Thymus (tissue), 11 donors: ENCODE measurements around the gene SLK. TPM values are rescaled to one million over a fixed set of nuclear protein-coding genes. Genes with fewer than 3 reads are reported as not detected.

Experiments used
- DNase-seq, 9 donors: peaks; one replicate each; pipeline ENCODE4 v3.0.0-alpha.2; 2013; ENCODE audit warnings: low spot score in 9 of 9, low read depth in 6 of 9, missing footprints in 1 of 9
- H3K27ac ChIP-seq, 2 donors: one replicate each; pipeline ENCODE4 v1.5.1; 2013; ENCODE audit warnings: control low read depth in 1 of 2, low read depth in 1 of 2, low read length in 1 of 2, mild to moderate bottlenecking in 1 of 2, moderate library complexity in 1 of 2
- H3K27me3 ChIP-seq, 2 donors: one replicate each; pipeline ENCODE4 v1.5.1; 2013; ENCODE audit warnings: low read length in 1 of 2; ENCODE audit not compliant: control insufficient read depth in 2 of 2, insufficient read depth in 1 of 2
- H3K36me3 ChIP-seq, 2 donors: one replicate each; pipeline ENCODE4 v1.5.1; 2013; ENCODE audit warnings: low read length in 1 of 2, mild to moderate bottlenecking in 1 of 2, moderate library complexity in 1 of 2; ENCODE audit not compliant: control insufficient read depth in 2 of 2, insufficient read depth in 2 of 2
- H3K4me1 ChIP-seq, 2 donors: one replicate each; pipeline ENCODE4 v1.5.1; 2013; ENCODE audit warnings: low read length in 2 of 2; ENCODE audit not compliant: control insufficient read depth in 2 of 2, insufficient read depth in 2 of 2
- H3K4me3 ChIP-seq, 2 donors: one replicate each; pipeline ENCODE4 v1.5.1; 2013; ENCODE audit warnings: low read length in 2 of 2, control low read depth in 1 of 2, mild to moderate bottlenecking in 1 of 2
- H3K9me3 ChIP-seq, 2 donors: one replicate each; pipeline ENCODE4 v1.5.1; 2013; ENCODE audit warnings: low read length in 1 of 2, mild to moderate bottlenecking in 1 of 2; ENCODE audit not compliant: control insufficient read depth in 2 of 2, insufficient read depth in 1 of 2
- WGBS: extraction: QIAGEN DNeasy Blood & Tissue Kit; methylation state at CpG from one replicate; pipeline ENCODE4 v1.1.7; 2013; 5-methylcytosine and 5-hydroxymethylcytosine counted together
- polyA plus RNA-seq: library from polyadenylated mRNA; stranded (reverse); fragments of 200-250 nt; gene quantifications from one replicate; pipeline ENCODE4 v1.2.3, GENCODE V29; 2013
- total RNA-seq: library from RNA; stranded (reverse); fragments of 120-200 nt; gene quantifications from one replicate; pipeline ENCODE4 v1.2.4, GENCODE V29; 2013
- donor health status: healthy.

Gene SLK
- total and polyA plus RNA-seq, 2 donors = 16.9 to 33.5 TPM

- WGBS = 95% methylated on average over 4 of the region's 4 CpGs
- Histone ChIP-seq H3K4me3 (no peak overlapping the region), H3K36me3 (peaks cover 21 to 26% of the 10 kb centered on the region in 2 donors), H3K4me1 (no peaks in the 10 kb centered on the region), H3K27me3 (no peaks in the 10 kb centered on the region), H3K27ac (no peak overlapping the region), H3K9me3 (peaks cover 0 to 2% of the 10 kb centered on the region in 2 donors)
- DNase-seq = no peak
These were observed 62.0 kb downstream of the SLK start for GRCh38 chr10:104028823-104029520.

- Histone ChIP-seq H3K4me3 (no peak overlapping the region), H3K4me1 (no peaks in the 10 kb centered on the region), H3K36me3 (peaks cover 21 to 22% of the 10 kb centered on the region in 2 donors), H3K9me3 (peaks cover 0 to 2% of the 10 kb centered on the region in 2 donors), H3K27ac (no peak overlapping the region), H3K27me3 (no peaks in the 10 kb centered on the region)
- no peak for DNase-seq
- WGBS = 96% methylated on average over 6 of the region's 6 CpGs
These were observed 62.6 kb downstream of the SLK start for GRCh38 chr10:104029521-104029860.

- 97% methylated on average over 2 of the region's 2 CpGs for WGBS
- peaks cover 9 to 22% of the 10 kb centered on the region in 2 donors for H3K36me3 ChIP-seq
These were observed 64.7 kb downstream of the SLK start for GRCh38 chr10:104031631-104032030.

DNA sequence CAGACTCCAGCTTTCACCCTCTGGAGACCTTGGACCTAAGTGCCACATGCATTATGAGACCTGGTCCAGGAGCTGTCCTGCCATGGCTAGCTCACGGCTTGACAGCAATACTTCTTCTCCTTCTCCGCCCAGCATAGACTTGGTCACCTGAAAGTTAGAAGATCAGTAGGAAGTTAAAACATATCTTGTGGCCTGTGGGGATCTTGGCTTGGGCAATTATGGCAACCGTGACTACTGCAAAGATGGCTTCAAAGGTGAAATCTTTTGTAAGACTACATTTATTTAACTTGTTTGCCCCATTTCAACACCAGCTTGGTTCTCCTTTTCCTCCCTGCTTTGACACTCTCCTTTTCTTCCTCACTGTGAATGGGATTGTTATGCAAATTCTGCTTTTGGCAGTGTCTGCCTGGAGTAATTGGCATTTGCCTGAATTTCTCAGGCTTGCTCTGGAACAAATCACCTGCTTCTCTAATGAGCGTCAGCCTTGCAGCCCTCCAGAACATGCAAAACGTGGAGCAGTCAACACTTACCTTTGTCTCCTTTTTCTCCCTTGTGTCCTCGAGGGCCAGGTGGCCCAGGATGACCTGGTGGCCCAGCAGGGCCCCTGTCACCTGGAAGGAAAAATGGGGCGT lies 65.3 kb downstream of the SLK start:
- no peak for DNase-seq
- H3K4me1 ChIP-seq = no peaks in the 10 kb centered on the region
- H3K4me3 ChIP-seq = no peak overlapping the region
- H3K27ac ChIP-seq = no peak overlapping the region
- no peaks in the 10 kb centered on the region for H3K27me3 ChIP-seq
- peaks cover 0 to 6% of the 10 kb centered on the region in 2 donors for H3K9me3 ChIP-seq
- H3K36me3 ChIP-seq = peaks cover 9 to 22% of the 10 kb centered on the region in 2 donors
- WGBS = 99% methylated on average over 7 of the region's 7 CpGs

More at GRCh38 chr10:104031631-104032030, 64.7 kb downstream of the SLK start:
- Histone ChIP-seq H3K27me3 (no peaks in the 10 kb centered on the region), H3K9me3 (peaks cover 0 to 6% of the 10 kb centered on the region in 2 donors), H3K4me1 (no peaks in the 10 kb centered on the region), H3K4me3 (no peak overlapping the region), H3K27ac (no peak overlapping the region)
- DNase-seq = no peak

GRCh38 chr10:104033401-104033930 lies 66.5 kb downstream of the SLK start:
- Histone ChIP-seq H3K27ac (no peak overlapping the region), H3K4me1 (no peaks in the 10 kb centered on the region), H3K9me3 (peaks cover 0 to 6% of the 10 kb centered on the region in 2 donors), H3K36me3 (peaks cover 9 to 19% of the 10 kb centered on the region in 2 donors), H3K27me3 (no peaks in the 10 kb centered on the region), H3K4me3 (no peak overlapping the region)
- DNase-seq = no peak
- WGBS = 92% methylated on average over 12 of the region's 12 CpGs

DNA sequence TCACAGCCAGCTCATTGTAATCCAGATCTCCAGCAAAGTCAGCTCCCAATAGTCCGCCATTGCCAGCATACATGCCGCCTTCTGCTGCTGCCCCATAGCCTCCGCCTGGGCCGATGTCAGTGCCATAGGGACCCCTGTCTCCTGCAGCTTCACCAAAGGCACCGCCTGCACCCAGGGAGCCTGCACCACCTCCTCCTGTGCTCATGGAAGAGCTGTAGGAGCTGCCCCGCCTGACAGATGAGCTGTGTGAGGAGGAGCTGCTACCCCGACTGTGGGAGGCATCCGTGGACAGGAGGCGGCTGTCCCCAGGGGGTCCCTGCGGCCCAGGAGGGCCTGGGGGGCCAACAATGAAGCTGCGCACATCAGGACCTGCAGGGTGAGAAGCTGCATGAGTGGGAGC lies 67.0 kb downstream of the SLK start:
- H3K27me3 ChIP-seq = no peaks in the 10 kb centered on the region
- H3K4me1 ChIP-seq = no peaks in the 10 kb centered on the region
- H3K4me3 ChIP-seq = no peak overlapping the region

GRCh38 chr10:104034401-104035193 lies 67.7 kb downstream of the SLK start:
- Histone ChIP-seq H3K27me3 (no peaks in the 10 kb centered on the region), H3K27ac (no peak overlapping the region), H3K9me3 (peaks cover 0 to 6% of the 10 kb centered on the region in 2 donors), H3K36me3 (peaks cover 9 to 19% of the 10 kb centered on the region in 2 donors), H3K4me3 (no peak overlapping the region), H3K4me1 (no peaks in the 10 kb centered on the region)
- no peak for DNase-seq
- WGBS = 93% methylated on average over 23 of the region's 23 CpGs

More for the DNA sequence above, 67.0 kb downstream of the SLK start:
- 96% methylated on average over 11 of the region's 11 CpGs for WGBS
- H3K9me3 ChIP-seq = peaks cover 0 to 6% of the 10 kb centered on the region in 2 donors
- H3K27ac ChIP-seq = no peak overlapping the region
- H3K36me3 ChIP-seq = peaks cover 9 to 19% of the 10 kb centered on the region in 2 donors
- DNase-seq = no peak

DNA sequence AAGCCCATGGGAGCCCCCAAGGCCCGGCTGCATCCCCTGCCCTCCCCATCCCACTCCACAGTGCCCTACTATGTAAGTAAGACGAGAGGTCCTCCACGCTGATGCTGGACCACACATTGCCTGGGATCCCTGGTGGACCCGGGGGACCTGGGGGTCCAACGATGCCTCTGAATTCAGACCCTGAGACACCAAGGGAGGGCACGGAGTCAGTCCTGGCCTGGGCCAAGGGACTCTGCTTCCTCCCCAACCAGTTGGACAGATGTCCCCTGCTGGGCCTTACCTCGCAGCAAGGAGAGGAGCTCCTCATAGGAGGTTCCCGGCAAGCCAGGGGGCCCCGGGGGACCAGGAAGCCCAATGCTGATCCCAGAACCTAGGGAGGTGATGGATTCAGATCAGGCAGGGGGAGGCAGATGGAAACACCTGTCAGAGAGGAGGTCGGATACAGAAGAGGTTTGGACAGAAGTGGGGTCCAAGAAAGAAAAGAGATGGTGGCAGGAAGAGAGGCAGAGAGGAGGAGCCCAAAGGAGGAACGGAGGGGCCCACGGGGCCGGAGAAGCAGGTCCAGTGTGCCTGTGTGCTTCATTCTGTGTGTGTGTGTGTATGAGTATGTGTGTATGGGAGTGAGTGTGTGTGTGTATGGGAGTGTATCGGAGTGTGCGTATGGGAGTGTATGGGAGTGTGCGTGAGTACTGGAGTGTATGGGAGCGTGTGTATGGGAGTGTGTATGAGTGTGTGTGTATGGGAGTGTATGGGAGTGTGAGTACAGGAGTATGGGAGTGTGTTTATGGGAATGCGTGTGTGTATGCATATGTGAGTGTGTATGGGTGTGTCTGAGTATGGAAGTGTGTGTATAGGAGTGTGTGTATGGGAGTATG lies 68.5 kb downstream of the SLK start:
- H3K9me3 ChIP-seq = peaks cover 0 to 6% of the 10 kb centered on the region in 2 donors
- 90% methylated on average over 18 of the region's 18 CpGs for WGBS
- no peak overlapping the region for H3K27ac ChIP-seq
- H3K27me3 ChIP-seq = no peaks in the 10 kb centered on the region
- no peaks in the 10 kb centered on the region for H3K4me1 ChIP-seq
- no peak for DNase-seq
- no peak overlapping the region for H3K4me3 ChIP-seq
- peaks cover 8 to 19% of the 10 kb centered on the region in 2 donors for H3K36me3 ChIP-seq
